DMS 273 (cell line): Measurements from ENCODE around the gene DNAH12.
A peak's percentile ranks its signal among the peaks of the same experiment; 100 is the strongest.

Source experiments
- DNase-seq: peaks from one replicate; lab custom pipeline; 2025; ENCODE audit not compliant: unreplicated experiment; lab: John Stamatoyannopoulos, UW

The DNAH12 gene

GRCh38 chr3:57544181-57545125 is at the start of gene DNAH12:
DNAH12 (minus strand) TSS chr3:57544344; CDS start chr3:57542870, 1,474 bp downstream.
- peak; percentile 81 for DNase-seq

GRCh38 chr3:57592306-57592705 is 48.2 kb upstream of the DNAH12 start:
- no peak for DNase-seq

GRCh38 chr3:57587905-57588304 is 43.8 kb upstream of the DNAH12 start:
- DNase-seq, result no peak

GRCh38 chr3:57586778-57587177 is 42.6 kb upstream of the DNAH12 start:
- no peak for DNase-seq

- no peak for DNase-seq
Observed at GRCh38 chr3:57583544-57583943, 39.4 kb upstream of the DNAH12 start.

- peak; percentile 14 for DNase-seq
Observed at GRCh38 chr3:57582474-57583168, 38.5 kb upstream of the DNAH12 start.

- no peak for DNase-seq
Observed at GRCh38 chr3:57577801-57578200, 33.7 kb upstream of the DNAH12 start.

- DNase-seq, result no peak
Observed at GRCh38 chr3:57575966-57576626, 32.0 kb upstream of the DNAH12 start.

GRCh38 chr3:57572096-57572495 is 28.0 kb upstream of the DNAH12 start:
- no peak for DNase-seq

GRCh38 chr3:57570878-57571277 is 26.7 kb upstream of the DNAH12 start:
- DNase-seq, result no peak

GRCh38 chr3:57569859-57570450 is 25.8 kb upstream of the DNAH12 start:
- DNase-seq, result no peak

GRCh38 chr3:57559526-57559925 is 15.4 kb upstream of the DNAH12 start:
- DNase-seq, result peak; percentile 2

- peak; percentile 65 for DNase-seq
Observed at GRCh38 chr3:57557085-57557537, 13.0 kb upstream of the DNAH12 start.

GRCh38 chr3:57556459-57557084 is 12.4 kb upstream of the DNAH12 start:
- peak; percentile 59 for DNase-seq

- peak; percentile 92 for DNase-seq
Observed at GRCh38 chr3:57555738-57556458, 11.8 kb upstream of the DNAH12 start, which contains the start of gene PDE12. PDE12 (plus strand) TSS chr3:57556274; CDS start chr3:57556380, 106 bp downstream.

GRCh38 chr3:57555306-57555705 is 11.2 kb upstream of the DNAH12 start:
- peak; percentile 31 for DNase-seq

GRCh38 chr3:57546616-57547015 is 2.5 kb upstream of the DNAH12 start:
- DNase-seq, result no peak

- no peak for DNase-seq
Observed at GRCh38 chr3:57545636-57546268, 1.6 kb upstream of the DNAH12 start.

- DNase-seq, result no peak
Observed at GRCh38 chr3:57538465-57538864, 5.7 kb downstream of the DNAH12 start.
